ENCODE results near the gene DEF6. TPM values are rescaled to one million over a fixed set of nuclear protein-coding genes. Genes with fewer than 3 reads are reported as not detected.
A peak's percentile ranks its signal among the peaks of the same experiment; 100 is the strongest.

DEF6 gene
- total RNA-seq, 1 donor from 2014 or later = 6.2 TPM

DNA sequence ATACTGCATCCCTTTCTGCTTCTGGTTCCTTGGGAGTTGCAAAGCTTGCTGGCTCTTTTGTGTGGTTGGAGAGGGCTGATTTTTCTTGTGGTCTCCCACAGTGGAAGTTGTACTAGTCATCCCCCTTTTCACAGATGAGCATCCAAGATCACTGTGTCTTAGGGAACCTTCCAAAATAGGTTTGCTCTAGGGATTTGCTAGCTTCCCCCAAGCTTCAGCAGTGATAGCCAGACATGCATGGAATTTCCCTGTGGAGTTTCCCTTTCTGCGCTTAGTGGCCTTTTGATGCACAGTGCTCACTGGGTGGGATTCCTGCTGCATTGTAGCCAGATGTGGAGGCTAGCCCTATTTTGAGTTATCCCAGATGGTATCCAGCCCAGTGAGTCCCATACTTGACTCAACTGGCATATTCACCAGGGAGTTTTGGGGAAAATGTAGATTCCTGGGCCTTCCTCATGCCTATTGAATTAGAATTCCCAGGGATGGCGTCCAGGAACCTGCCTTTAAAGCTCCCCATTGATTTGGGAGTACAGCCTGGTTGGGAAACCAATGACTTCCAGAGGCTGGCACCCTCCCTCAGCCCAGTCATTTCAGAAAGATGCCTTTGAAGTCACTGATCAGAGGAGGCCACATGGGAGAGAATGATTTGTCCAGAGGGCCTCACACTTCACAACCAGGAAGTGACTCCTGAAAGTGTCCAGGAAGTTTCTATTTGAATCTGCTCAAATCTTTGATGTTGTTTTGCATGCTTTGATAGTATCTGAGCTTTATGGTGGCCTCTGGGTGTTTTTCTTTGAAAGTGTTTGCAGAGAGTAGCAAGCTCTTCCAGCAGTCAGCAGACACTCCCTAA, 70.6 kb downstream of the DEF6 start:
- DNase-seq (ENCODE audit: extremely low spot score, unreplicated experiment) = no peak
- Mint-ChIP-seq H3K9me3 (no peaks in the 10 kb centered on the region), H3K36me3 (peaks cover 17% of the 10 kb centered on the region), H3K4me1 (ENCODE audit: unreplicated experiment) (peaks cover 31% of the 10 kb centered on the region), H3K27me3 (no peaks in the 10 kb centered on the region), H3K4me3 (no peak overlapping the region), H3K27ac (peak overlapping the region; percentile 83)
- TF ChIP-seq CTCF (conservative IDR thresholded peaks at IDR 0.05) = no peak

- Mint-ChIP-seq H3K4me1 (ENCODE audit: unreplicated experiment) (peaks cover 28% of the 10 kb centered on the region), H3K27me3 (no peaks in the 10 kb centered on the region), H3K36me3 (peaks cover 21% of the 10 kb centered on the region), H3K27ac (peak overlapping the region; percentile 57), H3K4me3 (peak overlapping the region; percentile 5), H3K9me3 (no peaks in the 10 kb centered on the region)
- DNase-seq (ENCODE audit: extremely low spot score, unreplicated experiment) = no peak
- no peak for TF ChIP-seq CTCF (conservative IDR thresholded peaks at IDR 0.05)
Observed at GRCh38 chr6:35370124-35370741, 72.6 kb downstream of the DEF6 start.

DNA sequence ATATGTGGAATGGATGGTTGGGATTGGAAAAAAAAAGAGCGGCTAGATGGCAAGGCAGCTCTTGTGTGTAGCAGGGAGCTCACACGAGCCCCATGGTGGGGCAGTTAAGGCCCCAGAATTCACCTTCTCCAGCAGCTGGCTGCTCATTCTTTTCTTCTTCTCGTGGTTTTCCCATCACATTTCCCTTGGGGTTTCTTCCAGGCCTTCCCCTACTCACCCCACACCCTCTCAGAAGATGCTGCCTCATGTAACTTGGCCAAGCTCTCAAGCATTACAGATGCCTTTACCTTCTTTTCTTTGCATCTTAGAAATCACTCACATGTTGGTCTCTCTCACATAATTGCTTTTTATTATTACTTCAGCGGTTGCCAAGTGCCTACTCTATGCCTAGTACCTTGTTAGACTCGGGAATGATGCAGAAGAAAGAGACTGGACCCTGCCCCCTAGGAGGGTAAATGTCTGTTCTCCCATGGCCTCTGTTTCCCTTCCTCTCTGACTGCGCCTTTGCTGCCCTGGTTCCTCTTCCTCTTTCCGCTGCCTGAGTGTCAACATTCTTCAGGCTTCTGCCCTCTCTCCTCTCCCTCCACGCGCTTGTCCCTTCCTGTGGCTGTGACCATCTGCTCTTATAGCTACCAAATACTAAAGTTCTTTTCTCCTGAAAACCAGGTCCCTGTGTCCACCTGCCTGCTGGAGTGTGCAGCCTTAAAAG, 73.3 kb downstream of the DEF6 start:
- DNase-seq (ENCODE audit: extremely low spot score, unreplicated experiment) = no peak
- Mint-ChIP-seq H3K27me3 (no peaks in the 10 kb centered on the region), H3K9me3 (no peaks in the 10 kb centered on the region), H3K27ac (peak overlapping the region; percentile 32), H3K4me1 (ENCODE audit: unreplicated experiment) (peaks cover 28% of the 10 kb centered on the region), H3K36me3 (peaks cover 21% of the 10 kb centered on the region), H3K4me3 (no peak overlapping the region)
- TF ChIP-seq CTCF (conservative IDR thresholded peaks at IDR 0.05) = no peak

Other genes starting within 250 kb of the DEF6 start
- gene TCP11, start 156.5 kb upstream of the DEF6 start, total RNA-seq (ENCODE audit: low replicate concordance) = not detected in 2 replicates
- 14.7 and 14.9 TPM in 2 replicates for gene SCUBE3, start 83.9 kb upstream of the DEF6 start, total RNA-seq (ENCODE audit: low replicate concordance)
- 25.3 and 37.3 TPM in 2 replicates for gene ZNF76, start 38.1 kb upstream of the DEF6 start, total RNA-seq (ENCODE audit: low replicate concordance)
- gene PPARD, start 44.7 kb downstream of the DEF6 start, total RNA-seq (ENCODE audit: low replicate concordance) = 21.9 and 27.1 TPM in 2 replicates
- gene FANCE, start 154.5 kb downstream of the DEF6 start, total RNA-seq (ENCODE audit: low replicate concordance) = 11.6 and 12.8 TPM in 2 replicates
- 1,788 and 1,808 TPM in 2 replicates for gene RPL10A, start 170.6 kb downstream of the DEF6 start, total RNA-seq (ENCODE audit: low replicate concordance)
- 49.8 and 109 TPM in 2 replicates for gene TEAD3, start 199.3 kb downstream of the DEF6 start, total RNA-seq (ENCODE audit: low replicate concordance)
- 0.14 TPM in 1 of 2 replicates, not detected in the other for gene TULP1, start 215.1 kb downstream of the DEF6 start, total RNA-seq (ENCODE audit: low replicate concordance)

Measured in type B pancreatic cell (in vitro differentiated cells).